SK-N-SH (cell line): ENCODE results near the gene CHERP. TPM values are rescaled to one million over a fixed set of nuclear protein-coding genes. Genes with fewer than 3 reads are reported as not detected.

ENCODE experiments used
- CTCF ChIA-PET: fragments of 300-600, 350-600 bp; formaldehyde crosslinking; extraction: SDS; loops from one replicate; lab custom pipeline; 2021; lab: Yijun Ruan, JAX
- POLR2A ChIA-PET: fragments of 350-600 bp; sonication (Branson Sonifier 250); formaldehyde crosslinking; extraction: SDS; loops from one replicate; lab custom pipeline; 2020; ENCODE audit warnings: antibody characterized with exemption, inconsistent platforms; lab: Yijun Ruan, JAX
- DNase-seq: peaks from one replicate; pipeline ENCODE4 v3.0.0; 2012
- H2AFZ ChIP-seq: fragments of 200-600 bp; sonication (generic); 2 replicates; pipeline ENCODE4 v1.8.1; 2016; ENCODE audit warnings: antibody characterized with exemption, mild to moderate bottlenecking, low read depth
- H3F3A ChIP-seq: fragments of 200-600 bp; sonication (generic); replicated peaks from 2 replicates; pipeline ENCODE3; 2016; ENCODE audit warnings: antibody characterized with exemption, mild to moderate bottlenecking; ENCODE audit not compliant: insufficient read depth
- H3K27ac ChIP-seq, 2 experiments: fragments of 200-500 bp in 1 of 2; fragments of 200-600 bp in 1 of 2; sonication (Bioruptor generic) in 1 of 2; sonication (generic), shearing (Covaris generic) in 1 of 2; 2 replicates each; pipeline versions ENCODE4 v1.5.1 to v1.6.1; 2014 to 2016; ENCODE audit warnings: low read depth in 2 of 2, inconsistent platforms in 1 of 2, low read length in 1 of 2, mild to moderate bottlenecking in 1 of 2, mixed read lengths in 1 of 2
- H3K27me3 ChIP-seq: fragments of 200-600 bp; sonication (generic), shearing (Covaris generic); 2 replicates; pipeline ENCODE4 v1.6.1; 2016; ENCODE audit warnings: mixed run types; ENCODE audit not compliant: insufficient read depth
- H3K36me3 ChIP-seq, 2 experiments: fragments of 200-500 bp in 1 of 2; fragments of 200-600 bp in 1 of 2; sonication (Bioruptor generic) in 1 of 2; sonication (generic) in 1 of 2; replicated peaks in 1 of 2; 2 replicates each; pipeline versions ENCODE3 to v1.5.1; 2014 to 2016; ENCODE audit warnings: low read length in 1 of 2, mild to moderate bottlenecking in 1 of 2; ENCODE audit not compliant: insufficient read depth in 2 of 2, control insufficient read depth in 1 of 2
- H3K4me1 ChIP-seq, 2 experiments: fragments of 200-500 bp in 1 of 2; fragments of 200-600 bp in 1 of 2; sonication (Bioruptor generic) in 1 of 2; sonication (generic), shearing (Covaris generic) in 1 of 2; 2 replicates each; pipeline versions ENCODE4 v1.5.1 to v1.6.1; 2014 to 2016; ENCODE audit warnings: low read depth in 1 of 2, low read length in 1 of 2, mixed run types in 1 of 2; ENCODE audit not compliant: insufficient read depth in 2 of 2, control insufficient read depth in 1 of 2
- H3K4me2 ChIP-seq: fragments of 200-600 bp; sonication (generic), shearing (Covaris generic); 2 replicates; pipeline ENCODE4 v1.6.1; 2017; ENCODE audit warnings: mixed run types
- H3K4me3 ChIP-seq, 2 experiments: fragments of 200-500 bp in 1 of 2; fragments of 200-600 bp in 1 of 2; sonication (Bioruptor generic) in 1 of 2; sonication (generic), shearing (Covaris generic) in 1 of 2; 2 replicates each; pipeline versions ENCODE4 v1.5.1 to v1.8.1; 2014 to 2016; ENCODE audit warnings: low read depth in 2 of 2, inconsistent platforms in 1 of 2, low read length in 1 of 2, mild to moderate bottlenecking in 1 of 2, mixed read lengths in 1 of 2, moderate library complexity in 1 of 2
- H3K79me2 ChIP-seq: fragments of 200-600 bp; sonication (generic); 2 replicates; pipeline ENCODE4 v1.8.1; 2017; ENCODE audit warnings: mild to moderate bottlenecking; ENCODE audit not compliant: insufficient read depth
- H3K9ac ChIP-seq: fragments of 200-600 bp; sonication (generic); 2 replicates; pipeline ENCODE4 v1.6.1; 2017; ENCODE audit warnings: mixed run types
- H3K9me2 ChIP-seq: fragments of 200-600 bp; sonication (generic); 2 replicates; pipeline ENCODE4 v1.6.1; 2017; ENCODE audit warnings: mixed run types
- H3K9me3 ChIP-seq: fragments of 200-600 bp; sonication (generic); 2 replicates; pipeline ENCODE4 v1.6.1; 2017; ENCODE audit warnings: mixed run types, mild to moderate bottlenecking, moderate library complexity
- H4K20me1 ChIP-seq: fragments of 200-600 bp; sonication (generic); 2 replicates; pipeline ENCODE4 v1.6.1; 2017; ENCODE audit warnings: mild to moderate bottlenecking, mixed run types; ENCODE audit not compliant: insufficient read depth
- CTCF ChIP-seq: fragments of 200-600 bp; sonication (generic); IDR thresholded peaks from 2 replicates; pipeline ENCODE4 v1.6.1; 2017; ENCODE audit warnings: antibody characterized with exemption, mild to moderate bottlenecking, moderate library complexity
- FOXJ3 ChIP-seq: sonication (generic); formaldehyde crosslinking; IDR thresholded peaks from 2 replicates; pipeline ENCODE4 v1.5.1; 2020; ENCODE audit warnings: mild to moderate bottlenecking, missing genetic modification reagents
- FOXM1 ChIP-seq: IDR thresholded peaks from 2 replicates; pipeline ENCODE4 v1.4.0; 2012; ENCODE audit warnings: low read depth, mild to moderate bottlenecking
- MXI1 ChIP-seq: IDR thresholded peaks from 2 replicates; pipeline ENCODE4 v1.6.1; 2012; ENCODE audit warnings: mild to moderate bottlenecking, low read depth, low read length, improper control_type of control experiment
- NRF1 ChIP-seq: IDR thresholded peaks from 2 replicates; pipeline ENCODE4 v1.6.1; 2012; ENCODE audit warnings: low read depth, mild to moderate bottlenecking, low read length
- PBX3 ChIP-seq: IDR thresholded peaks from 2 replicates; pipeline ENCODE4; 2012
- POLR2AphosphoS5 ChIP-seq: IDR thresholded peaks from 2 replicates; pipeline ENCODE4 v1.6.1; 2012; ENCODE audit warnings: low read depth, low read length
- REST ChIP-seq: IDR thresholded peaks from 2 replicates; pipeline ENCODE4 v1.6.1; 2012; ENCODE audit warnings: mild to moderate bottlenecking, low read depth, low read length, moderate library complexity
- SMC3 ChIP-seq: IDR thresholded peaks from 2 replicates; pipeline ENCODE4 v1.6.1; 2012; ENCODE audit warnings: low read depth, low read length, improper control_type of control experiment
- TAF1 ChIP-seq: IDR thresholded peaks from 2 replicates; pipeline ENCODE4 v1.6.1; 2012; ENCODE audit warnings: low read depth, mild to moderate bottlenecking, low read length, moderate library complexity, borderline replicate concordance
- TCF12 ChIP-seq: IDR thresholded peaks from 2 replicates; pipeline ENCODE4 v1.4.0; 2012
- ZBTB33 ChIP-seq: IDR thresholded peaks from 2 replicates; pipeline ENCODE4 v1.4.0; 2012; ENCODE audit warnings: low read depth, borderline replicate concordance
- WGBS: methylation state at CpG from one replicate; pipeline ENCODE4 v1.1.6; 2017; ENCODE audit warnings: low lambda C conversion rate; 5-methylcytosine and 5-hydroxymethylcytosine counted together
- polyA plus RNA-seq, 3 experiments: library from polyadenylated mRNA; depleted of rRNA; stranded (reverse); fragments of >200 nt; gene quantifications; 2 replicates each; pipeline ENCODE4 v1.2.3, GENCODE V29; 2012
- TF ChIP-seq, protein P1 (sequence below): fragments of 150-350 bp; IDR thresholded peaks from 2 replicates; pipeline ENCODE4 v1.6.1; 2017; ENCODE audit warnings: antibody characterized with exemption, low read length, low read depth, borderline replicate concordance
- TF ChIP-seq, protein P2 (sequence below): IDR thresholded peaks from 2 replicates; pipeline ENCODE4 v1.4.0; 2012; ENCODE audit warnings: low read depth, borderline replicate concordance
- TF ChIP-seq, protein P3 (sequence below): fragments of 150-350 bp; IDR thresholded peaks from 2 replicates; pipeline ENCODE4 v1.6.1; 2016; ENCODE audit warnings: mild to moderate bottlenecking, low read depth, low read length

The CHERP gene
- polyA plus RNA-seq, 1 of the 3 experiments (the other 2 are of a cell fraction), result 16.8 TPM

- CTCF ChIA-PET, result interaction anchor here (1.0 kb wide), 1 partner anchor 57 kb away, joined by 3 read pairs; no protein-coding TSS in a partner anchor
- no peaks in the 10 kb centered on the region for H4K20me1 ChIP-seq
- H3F3A ChIP-seq, result no peaks in the 10 kb centered on the region
- H3K4me1 ChIP-seq, result no peaks in the 10 kb centered on the region
- TF ChIP-seq FOXM1 (no peak), REST (no peak)
- no peaks in the 10 kb centered on the region for H3K9me3 ChIP-seq
- no peaks in the 10 kb centered on the region for H3K9me2 ChIP-seq
- H3K27ac ChIP-seq, result no peak overlapping the region
- no peak overlapping the region for H3K4me2 ChIP-seq
- no peak overlapping the region for H2AFZ ChIP-seq
- DNase-seq, result no peak
- 95% methylated on average over 8 of the region's 8 CpGs for WGBS
- no peaks in the 10 kb centered on the region; the same call in 1 of the 2 replicates for H3K79me2 ChIP-seq
- H3K36me3 ChIP-seq, result peaks cover 31 to 36% of the 10 kb centered on the region in 2 experiments
- no peaks in the 10 kb centered on the region for H3K27me3 ChIP-seq
- no peak overlapping the region for H3K4me3 ChIP-seq
- POLR2A ChIA-PET, result no interaction called here
- no peak overlapping the region for H3K9ac ChIP-seq
These were observed 19.1 kb upstream of the CHERP start for GRCh38 chr19:16561382-16561781.

- 97% methylated on average over 10 of the region's 10 CpGs for WGBS
- Histone ChIP-seq H3K4me2 (no peak overlapping the region), H2AFZ (no peak overlapping the region), H3K9me3 (no peaks in the 10 kb centered on the region), H3K4me3 (no peak overlapping the region), H4K20me1 (no peaks in the 10 kb centered on the region), H3K9me2 (no peaks in the 10 kb centered on the region), H3K4me1 (no peaks in the 10 kb centered on the region), H3K9ac (no peak overlapping the region), H3F3A (no peaks in the 10 kb centered on the region), H3K27ac (no peak overlapping the region), H3K79me2 (no peaks in the 10 kb centered on the region; the same call in 1 of the 2 replicates), H3K36me3 (peaks cover 36 to 37% of the 10 kb centered on the region in 2 experiments), H3K27me3 (no peaks in the 10 kb centered on the region)
- CTCF ChIA-PET, result no interaction called here
- DNase-seq, result no peak
- POLR2A ChIA-PET, result no interaction called here
- TF ChIP-seq TCF12 (no peak), TAF1 (no peak), MXI1 (no peak), ZBTB33 (no peak), FOXJ3 (CRISPR knock-in tag) (no peak), NRF1 (no peak), PBX3 (no peak), POLR2AphosphoS5 (no peak), SMC3 (no peak), CTCF (no peak)
- TF ChIP-seq, protein P1, sequence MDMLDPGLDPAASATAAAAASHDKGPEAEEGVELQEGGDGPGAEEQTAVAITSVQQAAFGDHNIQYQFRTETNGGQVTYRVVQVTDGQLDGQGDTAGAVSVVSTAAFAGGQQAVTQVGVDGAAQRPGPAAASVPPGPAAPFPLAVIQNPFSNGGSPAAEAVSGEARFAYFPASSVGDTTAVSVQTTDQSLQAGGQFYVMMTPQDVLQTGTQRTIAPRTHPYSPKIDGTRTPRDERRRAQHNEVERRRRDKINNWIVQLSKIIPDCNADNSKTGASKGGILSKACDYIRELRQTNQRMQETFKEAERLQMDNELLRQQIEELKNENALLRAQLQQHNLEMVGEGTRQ, result no peak
- TF ChIP-seq, protein P2, sequence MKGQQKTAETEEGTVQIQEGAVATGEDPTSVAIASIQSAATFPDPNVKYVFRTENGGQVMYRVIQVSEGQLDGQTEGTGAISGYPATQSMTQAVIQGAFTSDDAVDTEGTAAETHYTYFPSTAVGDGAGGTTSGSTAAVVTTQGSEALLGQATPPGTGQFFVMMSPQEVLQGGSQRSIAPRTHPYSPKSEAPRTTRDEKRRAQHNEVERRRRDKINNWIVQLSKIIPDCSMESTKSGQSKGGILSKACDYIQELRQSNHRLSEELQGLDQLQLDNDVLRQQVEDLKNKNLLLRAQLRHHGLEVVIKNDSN, result no peak
- TF ChIP-seq, protein P3, sequence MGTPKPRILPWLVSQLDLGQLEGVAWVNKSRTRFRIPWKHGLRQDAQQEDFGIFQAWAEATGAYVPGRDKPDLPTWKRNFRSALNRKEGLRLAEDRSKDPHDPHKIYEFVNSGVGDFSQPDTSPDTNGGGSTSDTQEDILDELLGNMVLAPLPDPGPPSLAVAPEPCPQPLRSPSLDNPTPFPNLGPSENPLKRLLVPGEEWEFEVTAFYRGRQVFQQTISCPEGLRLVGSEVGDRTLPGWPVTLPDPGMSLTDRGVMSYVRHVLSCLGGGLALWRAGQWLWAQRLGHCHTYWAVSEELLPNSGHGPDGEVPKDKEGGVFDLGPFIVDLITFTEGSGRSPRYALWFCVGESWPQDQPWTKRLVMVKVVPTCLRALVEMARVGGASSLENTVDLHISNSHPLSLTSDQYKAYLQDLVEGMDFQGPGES, result no peak
These were observed 17.6 kb upstream of the CHERP start for GRCh38 chr19:16559780-16560276.
